ENCODE results near the gene EFCAB11.

DNA sequence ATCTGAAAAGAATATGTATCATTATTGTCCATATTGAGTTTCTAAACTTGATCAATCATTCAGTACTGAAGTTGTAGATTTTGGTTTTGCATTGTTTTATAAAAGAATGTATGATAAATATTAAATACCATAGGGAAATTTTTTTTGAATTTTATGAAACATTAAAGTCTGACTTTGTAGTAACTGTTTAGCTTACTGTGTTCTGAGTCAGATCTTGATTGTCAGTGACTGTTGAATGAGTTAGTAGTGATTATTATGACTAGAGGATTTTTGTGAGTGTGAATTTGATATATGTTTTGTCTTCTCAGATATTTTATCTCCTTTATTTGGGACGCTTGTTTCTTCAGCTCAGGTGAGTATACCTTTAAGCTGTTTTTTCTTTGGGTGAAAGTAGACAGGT lies 11.3 kb upstream of the EFCAB11 start:
- TF ChIP-seq, protein P1, sequence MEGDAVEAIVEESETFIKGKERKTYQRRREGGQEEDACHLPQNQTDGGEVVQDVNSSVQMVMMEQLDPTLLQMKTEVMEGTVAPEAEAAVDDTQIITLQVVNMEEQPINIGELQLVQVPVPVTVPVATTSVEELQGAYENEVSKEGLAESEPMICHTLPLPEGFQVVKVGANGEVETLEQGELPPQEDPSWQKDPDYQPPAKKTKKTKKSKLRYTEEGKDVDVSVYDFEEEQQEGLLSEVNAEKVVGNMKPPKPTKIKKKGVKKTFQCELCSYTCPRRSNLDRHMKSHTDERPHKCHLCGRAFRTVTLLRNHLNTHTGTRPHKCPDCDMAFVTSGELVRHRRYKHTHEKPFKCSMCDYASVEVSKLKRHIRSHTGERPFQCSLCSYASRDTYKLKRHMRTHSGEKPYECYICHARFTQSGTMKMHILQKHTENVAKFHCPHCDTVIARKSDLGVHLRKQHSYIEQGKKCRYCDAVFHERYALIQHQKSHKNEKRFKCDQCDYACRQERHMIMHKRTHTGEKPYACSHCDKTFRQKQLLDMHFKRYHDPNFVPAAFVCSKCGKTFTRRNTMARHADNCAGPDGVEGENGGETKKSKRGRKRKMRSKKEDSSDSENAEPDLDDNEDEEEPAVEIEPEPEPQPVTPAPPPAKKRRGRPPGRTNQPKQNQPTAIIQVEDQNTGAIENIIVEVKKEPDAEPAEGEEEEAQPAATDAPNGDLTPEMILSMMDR (conservative IDR thresholded peaks at IDR 0.05; ENCODE audit: low read length) = no peak
- TF ChIP-seq EZH2phosphoT487 (IDR thresholded peaks at IDR 0.05; ENCODE audit: borderline replicate concordance) = no peak
